ENCODE results near the gene B3GALT6.

The B3GALT6 gene

DNA sequence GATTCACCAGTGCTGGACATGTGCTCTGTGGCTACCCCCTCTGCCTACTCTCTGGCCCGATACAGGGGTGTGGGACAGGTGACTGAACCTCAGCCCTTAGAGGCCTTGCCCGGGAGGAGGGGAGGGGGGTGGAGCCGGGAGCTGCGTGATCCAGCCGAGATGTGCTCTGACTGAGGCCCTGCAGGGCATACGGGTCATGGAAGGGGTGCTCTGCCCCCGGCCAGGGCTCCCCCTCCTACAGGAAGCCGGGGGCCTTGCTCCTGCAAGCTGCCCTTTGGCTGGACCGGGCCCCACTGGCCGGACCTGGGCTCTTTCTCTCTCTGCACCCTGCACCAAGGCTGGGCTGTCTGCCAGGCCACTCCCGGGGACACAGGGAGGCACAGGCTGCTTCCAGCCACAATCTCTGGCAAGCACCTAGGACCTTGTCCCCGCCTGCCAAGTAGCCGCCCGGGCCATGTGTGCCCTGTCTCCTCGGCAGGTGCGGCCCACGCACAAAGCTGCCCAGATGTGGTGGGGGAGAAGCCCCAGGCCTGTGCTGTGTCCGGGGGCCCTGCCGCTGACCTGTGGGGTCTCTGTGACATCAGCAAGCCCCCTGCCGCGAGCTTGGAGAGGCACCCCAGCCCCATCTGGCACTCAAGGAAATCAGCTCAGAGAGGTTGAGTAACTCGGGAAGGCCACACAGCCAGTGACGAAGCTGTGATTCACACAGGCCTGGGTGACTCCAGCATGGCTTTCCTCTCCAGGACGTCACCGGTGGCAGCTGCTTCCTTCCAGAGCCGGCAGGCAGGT is 49.7 kb downstream of the B3GALT6 start:
- TF ChIP-seq, protein P1, sequence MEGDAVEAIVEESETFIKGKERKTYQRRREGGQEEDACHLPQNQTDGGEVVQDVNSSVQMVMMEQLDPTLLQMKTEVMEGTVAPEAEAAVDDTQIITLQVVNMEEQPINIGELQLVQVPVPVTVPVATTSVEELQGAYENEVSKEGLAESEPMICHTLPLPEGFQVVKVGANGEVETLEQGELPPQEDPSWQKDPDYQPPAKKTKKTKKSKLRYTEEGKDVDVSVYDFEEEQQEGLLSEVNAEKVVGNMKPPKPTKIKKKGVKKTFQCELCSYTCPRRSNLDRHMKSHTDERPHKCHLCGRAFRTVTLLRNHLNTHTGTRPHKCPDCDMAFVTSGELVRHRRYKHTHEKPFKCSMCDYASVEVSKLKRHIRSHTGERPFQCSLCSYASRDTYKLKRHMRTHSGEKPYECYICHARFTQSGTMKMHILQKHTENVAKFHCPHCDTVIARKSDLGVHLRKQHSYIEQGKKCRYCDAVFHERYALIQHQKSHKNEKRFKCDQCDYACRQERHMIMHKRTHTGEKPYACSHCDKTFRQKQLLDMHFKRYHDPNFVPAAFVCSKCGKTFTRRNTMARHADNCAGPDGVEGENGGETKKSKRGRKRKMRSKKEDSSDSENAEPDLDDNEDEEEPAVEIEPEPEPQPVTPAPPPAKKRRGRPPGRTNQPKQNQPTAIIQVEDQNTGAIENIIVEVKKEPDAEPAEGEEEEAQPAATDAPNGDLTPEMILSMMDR (IDR thresholded peaks at IDR 0.05; ENCODE audit: poor library complexity, severe bottlenecking) = no peak
- peak; percentile 43; the same call in 2 of the 3 replicates for ATAC-seq (ENCODE audit: low read depth)
- no peaks in the 10 kb centered on the region for H3K36me3 ChIP-seq (ENCODE audit: low read depth)
- H3K4me3 ChIP-seq (ENCODE audit: severe bottlenecking) = no peak overlapping the region
- H3K27ac ChIP-seq (ENCODE audit: poor library complexity, severe bottlenecking) = no peak overlapping the region
- H3K27me3 ChIP-seq (ENCODE audit: insufficient read depth, poor library complexity, severe bottlenecking) = no peaks in the 10 kb centered on the region
- no peaks in the 10 kb centered on the region for H3K9me3 ChIP-seq (ENCODE audit: severe bottlenecking)
- no peak for DNase-seq (ENCODE audit: low spot score)
- no peaks in the 10 kb centered on the region for H3K4me1 ChIP-seq (ENCODE audit: insufficient read depth, poor library complexity, severe bottlenecking)

DNA sequence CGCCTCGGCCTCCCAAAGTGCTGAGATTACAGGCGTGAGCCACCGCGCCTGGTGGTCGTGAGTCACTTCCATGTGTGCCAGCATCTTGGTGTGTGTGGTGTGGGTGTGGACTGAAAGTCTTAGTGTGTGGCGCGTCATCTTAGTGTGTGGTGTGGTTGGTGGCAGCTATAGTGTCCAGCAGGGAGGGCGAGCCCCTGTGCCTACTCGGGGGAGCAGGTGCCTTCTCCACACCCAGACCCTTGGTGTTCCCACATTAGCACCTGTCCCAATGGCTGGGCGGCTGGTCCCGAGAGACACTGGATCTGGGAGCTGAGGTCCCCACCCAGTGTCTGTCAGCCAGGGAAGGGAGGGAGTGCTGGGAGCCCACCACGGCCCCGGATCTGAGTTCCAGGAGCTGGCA is 51.0 kb downstream of the B3GALT6 start:
- Histone ChIP-seq H3K4me3 (ENCODE audit: severe bottlenecking) (no peak overlapping the region), H3K27me3 (ENCODE audit: insufficient read depth, poor library complexity, severe bottlenecking) (no peaks in the 10 kb centered on the region), H3K27ac (ENCODE audit: poor library complexity, severe bottlenecking) (no peak overlapping the region), H3K36me3 (ENCODE audit: low read depth) (no peaks in the 10 kb centered on the region), H3K4me1 (ENCODE audit: insufficient read depth, poor library complexity, severe bottlenecking) (no peaks in the 10 kb centered on the region), H3K9me3 (ENCODE audit: severe bottlenecking) (no peaks in the 10 kb centered on the region)
- no peak for DNase-seq (ENCODE audit: low spot score)
- TF ChIP-seq, protein P1 (IDR thresholded peaks at IDR 0.05; ENCODE audit: poor library complexity, severe bottlenecking) = no peak
- no peak for ATAC-seq (ENCODE audit: low read depth)

DNA sequence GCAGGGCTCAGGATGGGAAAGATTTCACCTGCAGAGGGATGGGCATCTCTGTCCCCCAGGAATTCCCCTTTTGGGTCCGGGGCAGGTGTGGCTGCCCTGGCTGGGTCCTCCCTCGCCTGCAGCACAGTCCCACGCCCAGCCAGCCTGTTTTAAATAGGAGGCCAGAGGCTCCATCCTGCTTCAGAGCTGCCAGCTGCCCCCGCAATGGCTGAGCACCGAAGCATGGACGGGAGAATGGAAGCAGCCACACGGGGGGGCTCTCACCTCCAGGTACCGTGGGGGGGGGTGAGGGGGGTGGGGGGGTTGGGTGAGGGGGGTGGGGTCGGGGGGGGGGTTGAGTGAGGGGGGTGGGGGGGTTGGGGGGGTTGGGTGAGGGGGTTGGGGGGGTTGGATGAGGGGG is 51.8 kb downstream of the B3GALT6 start:
- H3K27ac ChIP-seq (ENCODE audit: poor library complexity, severe bottlenecking) = no peak overlapping the region
- DNase-seq (ENCODE audit: low spot score) (no peak), ATAC-seq (ENCODE audit: low read depth) (peak; percentile 15; the same call in 1 of the 3 replicates)

More for the DNA sequence above, 51.8 kb downstream of the B3GALT6 start:
- Histone ChIP-seq H3K27me3 (ENCODE audit: insufficient read depth, poor library complexity, severe bottlenecking) (no peaks in the 10 kb centered on the region), H3K4me3 (ENCODE audit: severe bottlenecking) (no peak overlapping the region), H3K4me1 (ENCODE audit: insufficient read depth, poor library complexity, severe bottlenecking) (no peaks in the 10 kb centered on the region), H3K36me3 (ENCODE audit: low read depth) (no peaks in the 10 kb centered on the region), H3K9me3 (ENCODE audit: severe bottlenecking) (no peaks in the 10 kb centered on the region)
- TF ChIP-seq, protein P1 (IDR thresholded peaks at IDR 0.05; ENCODE audit: poor library complexity, severe bottlenecking) = no peak

Data from RWPE2 (cell line).